KMS-11 (cell line): ENCODE measurements around the gene PILRA.

Source experiments
- H2AFZ ChIP-seq: fragments of 200-600 bp; sonication (generic); 2 replicates; pipeline ENCODE4 v1.6.1; 2016; ENCODE audit warnings: antibody characterized with exemption, mixed run types, low read depth
- H3K27ac ChIP-seq: fragments of 200-600 bp; sonication (generic); 2 replicates; pipeline ENCODE4 v1.6.1; 2016; ENCODE audit warnings: mild to moderate bottlenecking, mixed run types
- H3K27me3 ChIP-seq: fragments of 200-600 bp; sonication (generic); 2 replicates; pipeline ENCODE4 v1.6.1; 2017; ENCODE audit warnings: mild to moderate bottlenecking, low read depth, mixed run types, moderate library complexity; ENCODE audit not compliant: insufficient read depth
- H3K36me3 ChIP-seq: fragments of 200-600 bp; sonication (generic); 2 replicates; pipeline ENCODE4 v1.6.1; 2017; ENCODE audit warnings: mild to moderate bottlenecking, mixed run types; ENCODE audit not compliant: insufficient read depth
- H3K4me1 ChIP-seq: fragments of 200-600 bp; sonication (generic); 2 replicates; pipeline ENCODE4 v1.6.1; 2016; ENCODE audit warnings: mild to moderate bottlenecking, low read depth, mixed run types; ENCODE audit not compliant: poor library complexity, severe bottlenecking
- H3K4me2 ChIP-seq: fragments of 200-600 bp; sonication (generic); 2 replicates; pipeline ENCODE4 v1.7.0; 2016; ENCODE audit warnings: mild to moderate bottlenecking, mixed run types
- H3K4me3 ChIP-seq: fragments of 200-600 bp; sonication (generic); IDR thresholded peaks from 2 replicates; pipeline ENCODE4 v1.6.1; 2017; ENCODE audit warnings: low read depth, low read length, mixed read lengths; ENCODE audit not compliant: insufficient read depth
- H3K79me2 ChIP-seq: fragments of 200-600 bp; sonication (generic); 2 replicates; pipeline ENCODE4 v1.6.1; 2016; ENCODE audit warnings: low read depth, mixed run types; ENCODE audit not compliant: insufficient read depth
- H3K9ac ChIP-seq: fragments of 200-600 bp; sonication (generic); 2 replicates; pipeline ENCODE4 v1.6.1; 2016; ENCODE audit warnings: mild to moderate bottlenecking, mixed run types
- H4K20me1 ChIP-seq: fragments of 200-600 bp; sonication (generic); 2 replicates; pipeline ENCODE4 v1.6.1; 2016; ENCODE audit warnings: mild to moderate bottlenecking, mixed run types; ENCODE audit not compliant: insufficient read depth
- TF ChIP-seq, protein P1 (sequence below): fragments of 200-600 bp; sonication (generic); conservative IDR thresholded peaks from 2 replicates; pipeline ENCODE4 v1.6.1; 2017; ENCODE audit warnings: low read depth, mild to moderate bottlenecking, antibody characterized with exemption, low read length, moderate library complexity, mixed read lengths

The PILRA gene

GRCh38 chr7:100411101-100411500, 37.8 kb downstream of the PILRA start:
- Histone ChIP-seq H3K36me3 (no peaks in the 10 kb centered on the region), H3K27me3 (peaks cover 18% of the 10 kb centered on the region; the same call in 1 of the 2 replicates), H3K9ac (no peak overlapping the region), H4K20me1 (no peaks in the 10 kb centered on the region), H3K4me1 (peaks cover 11% of the 10 kb centered on the region), H2AFZ (no peak overlapping the region), H3K27ac (no peak overlapping the region), H3K4me3 (no peak overlapping the region), H3K79me2 (no peaks in the 10 kb centered on the region), H3K4me2 (no peak overlapping the region)
- TF ChIP-seq, protein P1, sequence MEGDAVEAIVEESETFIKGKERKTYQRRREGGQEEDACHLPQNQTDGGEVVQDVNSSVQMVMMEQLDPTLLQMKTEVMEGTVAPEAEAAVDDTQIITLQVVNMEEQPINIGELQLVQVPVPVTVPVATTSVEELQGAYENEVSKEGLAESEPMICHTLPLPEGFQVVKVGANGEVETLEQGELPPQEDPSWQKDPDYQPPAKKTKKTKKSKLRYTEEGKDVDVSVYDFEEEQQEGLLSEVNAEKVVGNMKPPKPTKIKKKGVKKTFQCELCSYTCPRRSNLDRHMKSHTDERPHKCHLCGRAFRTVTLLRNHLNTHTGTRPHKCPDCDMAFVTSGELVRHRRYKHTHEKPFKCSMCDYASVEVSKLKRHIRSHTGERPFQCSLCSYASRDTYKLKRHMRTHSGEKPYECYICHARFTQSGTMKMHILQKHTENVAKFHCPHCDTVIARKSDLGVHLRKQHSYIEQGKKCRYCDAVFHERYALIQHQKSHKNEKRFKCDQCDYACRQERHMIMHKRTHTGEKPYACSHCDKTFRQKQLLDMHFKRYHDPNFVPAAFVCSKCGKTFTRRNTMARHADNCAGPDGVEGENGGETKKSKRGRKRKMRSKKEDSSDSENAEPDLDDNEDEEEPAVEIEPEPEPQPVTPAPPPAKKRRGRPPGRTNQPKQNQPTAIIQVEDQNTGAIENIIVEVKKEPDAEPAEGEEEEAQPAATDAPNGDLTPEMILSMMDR: no peak

GRCh38 chr7:100413346-100413745, 40.1 kb downstream of the PILRA start:
- Histone ChIP-seq H3K79me2 (no peaks in the 10 kb centered on the region), H2AFZ (no peak overlapping the region), H3K9ac (no peak overlapping the region), H3K4me1 (no peaks in the 10 kb centered on the region), H3K36me3 (no peaks in the 10 kb centered on the region), H3K4me3 (no peak overlapping the region), H3K27me3 (peaks cover 9% of the 10 kb centered on the region; the same call in 1 of the 2 replicates), H3K27ac (no peak overlapping the region), H3K4me2 (no peak overlapping the region), H4K20me1 (no peaks in the 10 kb centered on the region)
- TF ChIP-seq, protein P1: no peak

DNA sequence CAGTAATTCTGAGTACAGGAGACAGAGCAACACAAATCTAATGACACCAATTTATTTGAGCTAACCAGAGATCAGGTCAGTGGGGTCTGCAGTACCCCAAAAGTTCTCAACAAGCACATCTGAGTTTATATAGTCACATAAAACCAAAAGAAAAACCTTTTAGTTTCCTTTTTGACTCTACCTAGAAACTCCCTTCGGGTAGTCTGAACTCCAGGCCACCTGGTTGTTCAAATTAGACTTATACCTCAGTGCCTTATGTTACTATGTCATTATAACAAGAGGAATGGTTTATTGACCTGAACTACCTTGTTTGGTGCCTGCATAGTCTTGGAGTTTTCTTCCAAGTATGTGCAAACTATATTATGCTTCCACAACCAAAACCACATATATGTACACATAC, 40.6 kb downstream of the PILRA start:
- Histone ChIP-seq H3K4me2 (no peak overlapping the region), H3K36me3 (no peaks in the 10 kb centered on the region), H3K27ac (no peak overlapping the region), H2AFZ (no peak overlapping the region), H3K79me2 (no peaks in the 10 kb centered on the region), H3K4me3 (no peak overlapping the region), H3K27me3 (peaks cover 9% of the 10 kb centered on the region; the same call in 1 of the 2 replicates), H4K20me1 (no peaks in the 10 kb centered on the region), H3K4me1 (no peaks in the 10 kb centered on the region), H3K9ac (no peak overlapping the region)
- TF ChIP-seq, protein P1: no peak

GRCh38 chr7:100415448-100415847, 42.2 kb downstream of the PILRA start:
- TF ChIP-seq, protein P1: no peak
- Histone ChIP-seq H4K20me1 (no peaks in the 10 kb centered on the region), H3K27ac (no peak overlapping the region), H3K27me3 (no peaks in the 10 kb centered on the region), H3K4me1 (no peaks in the 10 kb centered on the region), H3K4me3 (no peak overlapping the region), H3K4me2 (no peak overlapping the region), H3K9ac (no peak overlapping the region), H3K36me3 (no peaks in the 10 kb centered on the region), H2AFZ (no peak overlapping the region), H3K79me2 (no peaks in the 10 kb centered on the region)
